Islet of Langerhans (tissue), 1 donor: Measurements from ENCODE around the gene AKR1B15.
A peak's percentile ranks its signal among the peaks of the same experiment; 100 is the strongest.
"Not testable (repeated sequence)": the region's sequence is repeated elsewhere in the genome, so short reads cannot be mapped to it uniquely, and the experiment has no call there.

Source experiments
- FAIRE-seq: peaks from one replicate; lab custom pipeline; 2011; peaks lifted over from hg19 to GRCh38; lab: Jason Lieb, UNC

Gene AKR1B15

GRCh38 chr7:134532954-134533218, 16.0 kb upstream of the AKR1B15 start:
- no peak for FAIRE-seq

- FAIRE-seq, result no peak
Measured at GRCh38 chr7:134533288-134533771, 15.6 kb upstream of the AKR1B15 start.

- FAIRE-seq, result no peak
Measured at GRCh38 chr7:134534633-134535032, 14.3 kb upstream of the AKR1B15 start.

GRCh38 chr7:134535272-134535918, 13.5 kb upstream of the AKR1B15 start:
- FAIRE-seq, result no peak

- FAIRE-seq, result no peak
Measured at GRCh38 chr7:134535919-134536299, 13.0 kb upstream of the AKR1B15 start.

- not testable (repeated sequence) for FAIRE-seq
Measured at GRCh38 chr7:134536558-134536957, 12.4 kb upstream of the AKR1B15 start.

GRCh38 chr7:134537273-134537781, 11.6 kb upstream of the AKR1B15 start:
- FAIRE-seq, result not testable (repeated sequence)

- no peak for FAIRE-seq
Measured at GRCh38 chr7:134539380-134540004, 9.4 kb upstream of the AKR1B15 start.

GRCh38 chr7:134541501-134542194, 7.3 kb upstream of the AKR1B15 start:
- FAIRE-seq, result not testable (repeated sequence)

- FAIRE-seq, result no peak
Measured at GRCh38 chr7:134542195-134542771, 6.6 kb upstream of the AKR1B15 start.

GRCh38 chr7:134545380-134545779, 3.5 kb upstream of the AKR1B15 start:
- FAIRE-seq, result no peak

GRCh38 chr7:134545918-134546317, 3.0 kb upstream of the AKR1B15 start:
- FAIRE-seq, result no peak

GRCh38 chr7:134546955-134547354, 2.0 kb upstream of the AKR1B15 start:
- FAIRE-seq, result no peak

GRCh38 chr7:134547397-134548054, 1.4 kb upstream of the AKR1B15 start:
- peak; percentile 64 for FAIRE-seq

GRCh38 chr7:134549366-134549765, 456 bp downstream of the AKR1B15 start:
- FAIRE-seq, result no peak

GRCh38 chr7:134552105-134552504, 3.2 kb downstream of the AKR1B15 start:
- no peak for FAIRE-seq

- no peak for FAIRE-seq
Measured at GRCh38 chr7:134553976-134554375, 5.1 kb downstream of the AKR1B15 start.

GRCh38 chr7:134554417-134554966, 5.6 kb downstream of the AKR1B15 start:
- no peak for FAIRE-seq

GRCh38 chr7:134557391-134557790, 8.5 kb downstream of the AKR1B15 start:
- FAIRE-seq, result no peak

GRCh38 chr7:134558370-134558769, 9.5 kb downstream of the AKR1B15 start:
- FAIRE-seq, result no peak

- FAIRE-seq, result not testable (repeated sequence)
Measured at GRCh38 chr7:134561616-134562015, 12.7 kb downstream of the AKR1B15 start.

GRCh38 chr7:134562136-134562535, 13.2 kb downstream of the AKR1B15 start:
- no peak for FAIRE-seq
